Measurements from ENCODE around the gene TRIM59.

DNA sequence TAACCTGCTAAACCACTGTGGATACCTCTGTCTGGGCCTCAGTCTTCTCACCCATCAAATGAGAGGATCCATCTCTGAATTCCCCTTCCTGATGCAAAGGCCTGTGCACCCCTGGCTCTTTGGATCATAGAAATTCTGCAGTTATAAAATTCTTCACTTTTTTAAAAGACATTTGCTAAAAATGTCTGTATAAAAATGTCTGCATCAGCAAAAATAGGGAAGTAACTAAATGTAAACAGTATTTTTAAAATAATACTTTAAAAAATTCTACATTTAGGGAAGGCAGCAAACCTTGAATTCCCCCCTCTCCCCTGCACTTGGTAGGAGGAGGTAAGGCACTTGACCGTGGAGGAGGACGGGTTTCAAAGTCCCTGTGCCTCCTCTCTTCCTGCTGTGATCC lies 25.6 kb upstream of the TRIM59 start:
- TF ChIP-seq POLR2AphosphoS5 (IDR thresholded peaks at IDR 0.05; ENCODE audit: borderline replicate concordance, low read depth, low read length) (no peak), EZH2 (IDR thresholded peaks at IDR 0.05) (no peak), FOXP2 (optimal IDR thresholded peaks at IDR 0.05; ENCODE audit: control extremely low read depth, extremely low read length, insufficient read depth) (no peak)
